Omental fat pad (tissue), 4 donors: ENCODE measurements around the gene MFAP3. TPM values are rescaled to one million over a fixed set of nuclear protein-coding genes. Genes with fewer than 3 reads are reported as not detected.
"Not testable (repeated sequence)": the region's sequence is repeated elsewhere in the genome, so short reads cannot be mapped to it uniquely, and the experiment has no call there.

Source experiments
- ATAC-seq: fragments of 150-250 bp; one replicate; pipeline ENCODE4 v1.9.1; 2016; ENCODE audit warnings: mild to moderate bottlenecking, moderate library complexity; ENCODE audit not compliant: low FRiP score
- DNase-seq: peaks from one replicate; pipeline ENCODE4 v3.0.0-alpha.2; 2019; ENCODE audit warnings: low spot score
- total RNA-seq, 4 donors: library from RNA; depleted of rRNA; stranded (reverse); fragments of >200 nt; gene quantifications; one replicate each; pipeline ENCODE4 v1.1.0, GENCODE V29; 2016
- TF ChIP-seq, protein P1 (sequence below), 3 donors: fragments of 450-650 bp; IDR thresholded peaks; one replicate each; pipeline ENCODE4 v1.5.1; 2016 to 2017; ENCODE audit warnings: antibody characterized with exemption in 3 of 3, mild to moderate bottlenecking in 3 of 3, moderate library complexity in 2 of 3

The MFAP3 gene
- total RNA-seq, 4 donors from 2014 or later, result 33.1 to 99.6 (median 43.1) TPM

DNA sequence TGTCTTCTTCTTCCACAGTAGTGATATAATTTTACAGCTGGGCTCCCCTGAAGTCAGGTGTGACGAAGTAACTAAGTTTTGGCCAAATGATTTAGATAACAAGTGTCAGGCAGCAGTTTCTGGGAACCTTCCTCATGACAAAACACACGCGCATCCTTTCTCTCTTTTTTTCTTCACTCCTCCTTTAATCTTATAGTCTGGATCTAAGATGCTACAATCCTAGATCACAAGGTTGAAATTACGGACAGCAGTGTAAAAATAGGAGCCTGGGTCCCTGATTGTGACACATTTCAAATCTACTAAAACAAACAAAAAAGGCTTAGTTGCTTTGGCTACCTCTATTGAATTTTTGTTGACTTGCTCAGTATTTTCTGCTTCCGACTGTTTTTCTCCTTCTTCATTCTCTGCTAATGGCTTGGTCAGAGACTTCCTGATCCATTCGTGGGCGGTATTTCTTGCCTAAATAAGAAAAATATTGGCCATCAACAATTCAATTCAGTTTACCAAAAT is 36.2 kb upstream of the MFAP3 start:
- ATAC-seq (no peak), DNase-seq (no peak)
- TF ChIP-seq, protein P1, sequence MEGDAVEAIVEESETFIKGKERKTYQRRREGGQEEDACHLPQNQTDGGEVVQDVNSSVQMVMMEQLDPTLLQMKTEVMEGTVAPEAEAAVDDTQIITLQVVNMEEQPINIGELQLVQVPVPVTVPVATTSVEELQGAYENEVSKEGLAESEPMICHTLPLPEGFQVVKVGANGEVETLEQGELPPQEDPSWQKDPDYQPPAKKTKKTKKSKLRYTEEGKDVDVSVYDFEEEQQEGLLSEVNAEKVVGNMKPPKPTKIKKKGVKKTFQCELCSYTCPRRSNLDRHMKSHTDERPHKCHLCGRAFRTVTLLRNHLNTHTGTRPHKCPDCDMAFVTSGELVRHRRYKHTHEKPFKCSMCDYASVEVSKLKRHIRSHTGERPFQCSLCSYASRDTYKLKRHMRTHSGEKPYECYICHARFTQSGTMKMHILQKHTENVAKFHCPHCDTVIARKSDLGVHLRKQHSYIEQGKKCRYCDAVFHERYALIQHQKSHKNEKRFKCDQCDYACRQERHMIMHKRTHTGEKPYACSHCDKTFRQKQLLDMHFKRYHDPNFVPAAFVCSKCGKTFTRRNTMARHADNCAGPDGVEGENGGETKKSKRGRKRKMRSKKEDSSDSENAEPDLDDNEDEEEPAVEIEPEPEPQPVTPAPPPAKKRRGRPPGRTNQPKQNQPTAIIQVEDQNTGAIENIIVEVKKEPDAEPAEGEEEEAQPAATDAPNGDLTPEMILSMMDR (IDR thresholded peaks at IDR 0.05), result no peak

DNA sequence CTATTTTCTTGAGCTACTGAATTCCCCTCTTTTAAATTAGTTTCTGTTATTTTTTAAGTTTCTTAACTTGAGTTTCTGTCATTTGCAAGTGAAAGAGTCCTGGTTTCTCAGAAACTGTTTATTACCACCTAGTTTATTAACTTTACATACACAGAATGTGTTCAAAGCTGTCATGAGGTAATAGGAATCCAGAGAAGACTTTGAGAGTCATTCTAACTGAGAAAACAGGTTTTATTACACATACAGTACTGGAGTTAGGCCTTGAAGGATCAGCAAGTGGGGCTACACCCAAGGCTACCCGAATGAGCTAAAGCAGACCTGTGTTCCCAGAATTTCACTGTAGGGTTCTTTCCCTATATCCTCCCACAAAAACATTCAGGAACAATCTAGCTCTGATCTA is 33.1 kb upstream of the MFAP3 start:
- DNase-seq (no peak), ATAC-seq (no peak)
- TF ChIP-seq, protein P1 (IDR thresholded peaks at IDR 0.05), result no peak

DNA sequence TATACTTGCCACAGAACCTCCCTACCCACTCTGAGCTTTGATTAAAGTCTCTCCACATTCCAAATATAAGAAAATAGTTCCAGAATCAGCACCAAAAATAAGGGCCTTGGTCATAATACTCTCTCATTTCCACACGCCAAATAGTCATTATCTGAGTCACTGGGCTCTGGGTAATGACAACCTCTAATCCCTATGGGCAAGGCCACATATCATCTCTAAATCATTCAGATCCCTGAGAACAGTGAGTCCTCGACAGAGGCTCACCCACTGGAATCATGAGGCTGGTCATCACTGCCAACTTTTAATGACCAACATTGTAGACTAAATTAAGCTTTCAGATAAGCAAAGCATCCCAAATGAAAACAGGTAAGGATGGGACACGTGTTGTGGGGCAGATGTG is 28.1 kb upstream of the MFAP3 start:
- ATAC-seq (no peak), DNase-seq (no peak)
- TF ChIP-seq, protein P1 (IDR thresholded peaks at IDR 0.05), result no peak

GRCh38 chr5:154015071-154015693 is 23.6 kb upstream of the MFAP3 start:
- DNase-seq (no peak), ATAC-seq (no peak)
- TF ChIP-seq, protein P1 (IDR thresholded peaks at IDR 0.05), result no peak

DNA sequence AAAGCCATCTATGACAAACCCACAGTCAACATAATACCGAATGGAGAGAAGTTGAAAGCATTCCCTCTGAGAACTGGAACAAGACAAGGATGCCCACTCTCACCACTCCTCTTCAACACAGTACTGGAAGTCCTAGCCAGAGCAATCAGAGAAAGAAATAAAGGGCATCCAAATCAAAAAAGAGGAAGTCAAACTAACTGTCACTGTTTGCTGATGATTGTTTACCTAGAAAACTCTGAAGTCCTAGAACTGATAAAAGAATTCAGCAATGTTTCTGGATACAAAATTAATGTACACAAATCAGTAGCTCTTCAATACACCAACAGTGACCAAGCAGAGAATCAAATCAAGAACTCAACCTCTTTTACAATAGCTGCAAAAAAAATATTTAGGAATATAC is 19.8 kb upstream of the MFAP3 start:
- not testable (repeated sequence) for DNase-seq, ATAC-seq

DNA sequence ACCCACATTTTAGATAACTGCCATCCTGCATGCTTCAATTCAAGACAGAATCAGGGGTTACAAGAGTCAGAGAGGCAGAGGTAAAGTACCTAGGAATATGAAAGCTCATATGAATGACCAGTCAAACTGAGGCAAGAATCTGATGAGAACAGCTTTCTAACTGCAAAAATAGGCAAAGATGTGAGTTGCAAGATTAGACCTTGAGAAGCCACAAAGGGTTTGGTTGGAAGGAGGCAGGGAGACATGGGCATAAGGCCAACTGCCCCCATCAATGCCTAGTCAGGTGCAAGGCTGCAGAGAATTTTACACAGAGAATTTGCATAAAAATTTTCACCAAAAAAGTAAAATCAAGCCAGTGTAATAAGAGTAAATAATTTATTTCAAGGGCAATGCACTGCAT is 12.8 kb upstream of the MFAP3 start:
- DNase-seq (no peak), ATAC-seq (no peak)
- TF ChIP-seq, protein P1 (IDR thresholded peaks at IDR 0.05), result no peak

DNA sequence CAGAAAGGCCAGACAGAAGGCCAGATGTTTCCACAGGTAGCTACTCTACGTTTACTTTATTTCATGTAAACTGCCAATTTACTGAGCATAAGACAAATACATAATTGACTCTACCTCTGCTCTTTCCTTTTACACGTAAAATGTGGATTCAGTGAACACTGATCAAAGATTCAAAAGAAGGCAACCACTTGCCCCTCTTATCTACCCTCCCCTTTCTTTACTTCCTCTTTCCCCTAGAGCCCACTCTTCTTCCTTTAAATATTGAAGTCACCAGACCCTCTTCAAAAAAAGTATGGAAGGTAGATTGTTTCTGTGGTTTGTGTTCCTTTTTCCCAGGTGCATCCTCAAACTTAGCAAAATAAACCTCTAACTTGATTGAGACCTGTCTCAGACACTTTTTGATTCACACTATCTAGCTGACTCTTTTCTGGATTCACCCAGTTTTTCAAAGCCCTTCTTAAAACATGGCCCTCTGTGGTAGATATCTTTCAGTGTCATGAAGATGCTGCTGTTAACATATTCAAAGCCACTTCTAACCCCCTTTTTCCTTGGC is 6.8 kb upstream of the MFAP3 start:
- no peak for ATAC-seq
- TF ChIP-seq, protein P1 (IDR thresholded peaks at IDR 0.05), result no peak
- no peak for DNase-seq
